Thoracic aorta (tissue), 2 donors: ENCODE data around the gene ARHGEF6. TPM values are rescaled to one million over a fixed set of nuclear protein-coding genes. Genes with fewer than 3 reads are reported as not detected.

Experiments
- ATAC-seq: fragments of 150-250 bp; one replicate; pipeline ENCODE4 v1.8.0; 2017; ENCODE audit warnings: low read depth; ENCODE audit not compliant: insufficient number of reproducible peaks, low FRiP score
- DNase-seq: peaks from one replicate; pipeline ENCODE4 v3.0.0-alpha.2; 2020; ENCODE audit warnings: low spot score
- H3K27ac ChIP-seq, 2 donors: fragments of 200-600 bp; sonication (generic); 1 replicate in 1 of 2; 2 replicates in 1 of 2; pipeline ENCODE4 v1.5.1; 2016; ENCODE audit warnings: mild to moderate bottlenecking in 2 of 2, moderate library complexity in 2 of 2
- H3K27me3 ChIP-seq: fragments of 200-600 bp; sonication (generic); replicated peaks from 2 replicates; pipeline ENCODE4 v1.6.0; 2016; ENCODE audit warnings: mild to moderate bottlenecking; ENCODE audit not compliant: insufficient read depth
- H3K36me3 ChIP-seq: fragments of 200-600 bp; sonication (generic); one replicate; pipeline ENCODE4 v1.5.1; 2016
- H3K4me1 ChIP-seq, 2 donors: fragments of 200-600 bp; sonication (generic); 1 replicate in 1 of 2; 2 replicates in 1 of 2; pipeline versions ENCODE4 v1.5.1 to v1.6.0; 2016; ENCODE audit warnings: low read depth in 2 of 2, mild to moderate bottlenecking in 1 of 2; ENCODE audit not compliant: control insufficient read depth in 1 of 2
- H3K4me3 ChIP-seq: fragments of 200-600 bp; sonication (generic); 2 replicates; pipeline ENCODE4 v1.5.1; 2016; ENCODE audit warnings: mild to moderate bottlenecking
- H3K9me3 ChIP-seq: fragments of 200-600 bp; sonication (generic); 2 replicates; pipeline ENCODE4 v1.5.1; 2016
- CTCF ChIP-seq: fragments of 200-600 bp; sonication (generic); IDR thresholded peaks from one replicate; pipeline ENCODE4 v1.5.1; 2019; ENCODE audit warnings: antibody characterized with exemption
- total RNA-seq, 2 donors: library from RNA; depleted of rRNA; stranded (reverse); fragments of >200 nt; gene quantifications; one replicate each; pipeline versions ENCODE4 v1.1.0 to v1.2.3, GENCODE V29; 2016

ARHGEF6 gene
- total RNA-seq, 2 donors from 2014 or later = 25.7 to 34.8 TPM

GRCh38 chrX:136814847-136815750 is 34.4 kb upstream of the ARHGEF6 start:
- no peak for TF ChIP-seq CTCF
- no peak for DNase-seq
- H3K27ac ChIP-seq = no peak overlapping the region
- no peaks in the 10 kb centered on the region for H3K36me3 ChIP-seq
- no peaks in the 10 kb centered on the region for H3K4me1 ChIP-seq
- H3K4me3 ChIP-seq = no peak overlapping the region
- H3K9me3 ChIP-seq = no peaks in the 10 kb centered on the region
- no peaks in the 10 kb centered on the region for H3K27me3 ChIP-seq
- no peak for ATAC-seq

GRCh38 chrX:136812286-136812685 is 31.6 kb upstream of the ARHGEF6 start:
- Histone ChIP-seq H3K9me3 (no peaks in the 10 kb centered on the region), H3K27me3 (no peaks in the 10 kb centered on the region), H3K36me3 (no peaks in the 10 kb centered on the region), H3K4me3 (no peak overlapping the region), H3K27ac (no peak overlapping the region), H3K4me1 (no peaks in the 10 kb centered on the region)
- DNase-seq (no peak), ATAC-seq (no peak)
- TF ChIP-seq CTCF = no peak

- H3K27me3 ChIP-seq = no peaks in the 10 kb centered on the region
- no peak overlapping the region for H3K27ac ChIP-seq
- TF ChIP-seq CTCF = no peak
- H3K36me3 ChIP-seq = no peaks in the 10 kb centered on the region
- ATAC-seq (no peak), DNase-seq (no peak)
- no peak overlapping the region for H3K4me3 ChIP-seq
- H3K4me1 ChIP-seq = no peaks in the 10 kb centered on the region
- H3K9me3 ChIP-seq = no peaks in the 10 kb centered on the region
Observed at GRCh38 chrX:136810493-136810892, 29.8 kb upstream of the ARHGEF6 start.

- Histone ChIP-seq H3K27ac (no peak overlapping the region), H3K9me3 (no peaks in the 10 kb centered on the region), H3K36me3 (no peaks in the 10 kb centered on the region), H3K27me3 (no peaks in the 10 kb centered on the region), H3K4me3 (no peak overlapping the region), H3K4me1 (no peaks in the 10 kb centered on the region)
- TF ChIP-seq CTCF = no peak
- no peak for DNase-seq
- no peak for ATAC-seq
Observed at GRCh38 chrX:136806891-136807410, 26.2 kb upstream of the ARHGEF6 start.

- H3K27ac ChIP-seq = no peak overlapping the region
- H3K27me3 ChIP-seq = no peaks in the 10 kb centered on the region
- TF ChIP-seq CTCF = no peak
- DNase-seq (no peak), ATAC-seq (no peak)
- H3K36me3 ChIP-seq = no peaks in the 10 kb centered on the region
- H3K9me3 ChIP-seq = no peaks in the 10 kb centered on the region
- no peaks in the 10 kb centered on the region for H3K4me1 ChIP-seq
- no peak overlapping the region for H3K4me3 ChIP-seq
Observed at GRCh38 chrX:136802515-136802914, 21.8 kb upstream of the ARHGEF6 start.
